ENCODE data around the gene PRPH. TPM values are rescaled to one million over a fixed set of nuclear protein-coding genes. Genes with fewer than 3 reads are reported as not detected.

PRPH gene
- total and polyA plus RNA-seq, 2 of the 13 experiments (the other 11 are each of a cell fraction or from before 2014, with no cell fraction given): 0.12 TPM; not detected in 1

DNA sequence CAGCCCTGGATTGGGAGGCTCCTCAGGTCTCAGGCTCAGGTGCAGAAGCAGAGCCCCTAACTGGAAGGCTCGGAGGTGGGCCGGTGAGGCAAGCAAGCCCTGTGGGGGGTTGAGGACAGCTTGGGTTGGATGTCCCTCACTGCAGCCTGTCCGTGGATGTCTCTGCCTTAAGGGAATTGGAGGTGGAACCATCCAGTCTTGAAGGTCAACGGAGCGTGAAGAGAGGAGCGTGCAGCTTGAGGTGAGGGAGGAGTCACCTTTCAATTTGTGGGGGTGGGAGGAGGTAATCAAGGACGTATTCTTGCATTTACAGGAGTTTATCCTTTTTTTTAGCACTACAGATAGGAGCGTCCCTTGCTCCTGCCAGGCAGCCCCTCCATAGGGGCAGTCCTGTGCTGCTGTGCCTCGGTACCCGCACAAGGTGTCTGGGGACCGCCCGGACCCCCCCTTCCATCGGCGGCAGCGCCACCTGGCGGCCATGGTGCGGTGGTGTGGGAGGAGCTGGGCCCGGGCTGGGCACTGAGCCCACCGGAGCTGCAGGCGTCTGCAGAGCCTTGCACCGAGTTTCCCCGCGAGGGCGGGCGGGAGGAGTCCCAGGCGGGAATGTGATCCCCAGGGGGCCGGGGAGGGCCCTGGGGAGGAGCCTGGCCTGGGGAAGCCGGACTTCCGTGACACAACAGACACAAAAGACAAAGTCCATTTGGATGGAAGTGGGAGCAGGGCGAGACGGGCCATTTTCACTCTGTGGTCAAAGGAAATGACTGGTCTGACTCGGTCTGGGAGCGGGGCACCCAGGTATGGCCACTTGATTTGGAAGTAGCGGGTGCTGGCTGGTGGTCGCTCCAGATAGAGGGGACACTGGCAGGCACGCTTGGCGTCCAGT lies 52.6 kb downstream of the PRPH start (continued):
- TF ChIP-seq GATA4 (IDR thresholded peaks at IDR 0.05; ENCODE audit: borderline replicate concordance, low read depth) (peak; percentile 58; the same call in 1 of the 2 replicates), ZNF367 (CRISPR knock-in tag; IDR thresholded peaks at IDR 0.05; ENCODE audit: borderline replicate concordance) (no peak), ZNF562 (CRISPR knock-in tag; IDR thresholded peaks at IDR 0.05; ENCODE audit: borderline replicate concordance) (no peak), DBP (CRISPR knock-in tag; IDR thresholded peaks at IDR 0.05; ENCODE audit: not compliant biosample characterization) (no peak), FOXP1 (IDR thresholded peaks at IDR 0.05) (no peak), FOXP1 (CRISPR knock-in tag; IDR thresholded peaks at IDR 0.05) (0 out of 2 replicates have a peak, but pooled peaks have one; percentile 13), CBFB (CRISPR knock-in tag; IDR thresholded peaks at IDR 0.05) (peak; percentile 66; the same call in 1 of the 2 replicates), KLF15 (CRISPR knock-in tag; IDR thresholded peaks at IDR 0.05; ENCODE audit: borderline replicate concordance) (no peak), GABPB1 (CRISPR knock-in tag; IDR thresholded peaks at IDR 0.05) (peak; percentile 87), JARID2 (CRISPR knock-in tag; IDR thresholded peaks at IDR 0.05; ENCODE audit: insufficient replicate concordance) (peak; percentile 36), ZNF512 (CRISPR knock-in tag; IDR thresholded peaks at IDR 0.05) (no peak; the same call in 1 of the 2 replicates), MAFF (IDR thresholded peaks at IDR 0.05; ENCODE audit: low read depth, low read length) (no peak), FIP1L1 (IDR thresholded peaks at IDR 0.05; ENCODE audit: borderline replicate concordance, insufficient read depth, low read depth, low read length) (no peak), NKX3-1 (CRISPR knock-in tag; IDR thresholded peaks at IDR 0.05) (peak; percentile 82; the same call in 1 of the 2 replicates), TEAD2 (CRISPR knock-in tag; IDR thresholded peaks at IDR 0.05) (peak; percentile 59; the same call in 1 of the 2 replicates), FOXO1 (CRISPR knock-in tag; IDR thresholded peaks at IDR 0.05) (peak; percentile 60; the same call in 1 of the 2 replicates), HIC2 (CRISPR knock-in tag; IDR thresholded peaks at IDR 0.05; ENCODE audit: low read depth) (peak; percentile 75), SYNCRIP (IDR thresholded peaks at IDR 0.05; ENCODE audit: insufficient read depth, low read depth, low read length) (no peak), ZSCAN31 (CRISPR knock-in tag; IDR thresholded peaks at IDR 0.05; ENCODE audit: low read depth) (peak; percentile 41; the same call in 1 of the 2 replicates)
- TF ChIP-seq, protein P1, sequence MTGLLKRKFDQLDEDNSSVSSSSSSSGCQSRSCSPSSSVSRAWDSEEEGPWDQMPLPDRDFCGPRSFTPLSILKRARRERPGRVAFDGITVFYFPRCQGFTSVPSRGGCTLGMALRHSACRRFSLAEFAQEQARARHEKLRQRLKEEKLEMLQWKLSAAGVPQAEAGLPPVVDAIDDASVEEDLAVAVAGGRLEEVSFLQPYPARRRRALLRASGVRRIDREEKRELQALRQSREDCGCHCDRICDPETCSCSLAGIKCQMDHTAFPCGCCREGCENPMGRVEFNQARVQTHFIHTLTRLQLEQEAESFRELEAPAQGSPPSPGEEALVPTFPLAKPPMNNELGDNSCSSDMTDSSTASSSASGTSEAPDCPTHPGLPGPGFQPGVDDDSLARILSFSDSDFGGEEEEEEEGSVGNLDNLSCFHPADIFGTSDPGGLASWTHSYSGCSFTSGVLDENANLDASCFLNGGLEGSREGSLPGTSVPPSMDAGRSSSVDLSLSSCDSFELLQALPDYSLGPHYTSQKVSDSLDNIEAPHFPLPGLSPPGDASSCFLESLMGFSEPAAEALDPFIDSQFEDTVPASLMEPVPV (CRISPR knock-in tag; IDR thresholded peaks at IDR 0.05): peak; percentile 90
- TF ChIP-seq, protein P2, sequence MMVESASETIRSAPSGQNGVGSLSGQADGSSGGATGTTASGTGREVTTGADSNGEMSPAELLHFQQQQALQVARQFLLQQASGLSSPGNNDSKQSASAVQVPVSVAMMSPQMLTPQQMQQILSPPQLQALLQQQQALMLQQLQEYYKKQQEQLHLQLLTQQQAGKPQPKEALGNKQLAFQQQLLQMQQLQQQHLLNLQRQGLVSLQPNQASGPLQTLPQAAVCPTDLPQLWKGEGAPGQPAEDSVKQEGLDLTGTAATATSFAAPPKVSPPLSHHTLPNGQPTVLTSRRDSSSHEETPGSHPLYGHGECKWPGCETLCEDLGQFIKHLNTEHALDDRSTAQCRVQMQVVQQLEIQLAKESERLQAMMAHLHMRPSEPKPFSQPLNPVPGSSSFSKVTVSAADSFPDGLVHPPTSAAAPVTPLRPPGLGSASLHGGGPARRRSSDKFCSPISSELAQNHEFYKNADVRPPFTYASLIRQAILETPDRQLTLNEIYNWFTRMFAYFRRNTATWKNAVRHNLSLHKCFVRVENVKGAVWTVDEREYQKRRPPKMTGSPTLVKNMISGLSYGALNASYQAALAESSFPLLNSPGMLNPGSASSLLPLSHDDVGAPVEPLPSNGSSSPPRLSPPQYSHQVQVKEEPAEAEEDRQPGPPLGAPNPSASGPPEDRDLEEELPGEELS (CRISPR knock-in tag; IDR thresholded peaks at IDR 0.05): peak; percentile 75

Data from HepG2 (cell line).